Suprapubic skin (tissue), 4 donors: Measurements from ENCODE around the gene UGT1A7.

ENCODE experiments used
- EP300 ChIP-seq: sonication (generic); formaldehyde crosslinking; IDR thresholded peaks from one replicate; pipeline ENCODE4 v1.6.1; 2017; ENCODE audit warnings: antibody characterized with exemption
- POLR2A ChIP-seq, 2 donors: fragments of 450-650 bp; IDR thresholded peaks; one replicate each; pipeline ENCODE4 v1.6.1; 2017; ENCODE audit warnings: antibody characterized with exemption in 2 of 2, mild to moderate bottlenecking in 2 of 2, moderate library complexity in 2 of 2
- POLR2AphosphoS5 ChIP-seq, 3 donors: sonication (generic); formaldehyde crosslinking; IDR thresholded peaks; one replicate each; pipeline ENCODE4 v1.6.1; 2017; ENCODE audit warnings: antibody characterized with exemption in 3 of 3
- TF ChIP-seq, protein P1 (sequence below), 2 donors: fragments of 200-600 bp in 1 of 2; fragments of 450-650 bp in 1 of 2; sonication (generic) in 1 of 2; IDR thresholded peaks; one replicate each; pipeline ENCODE4 v1.5.1; 2016 to 2019; ENCODE audit warnings: antibody characterized with exemption in 2 of 2, mild to moderate bottlenecking in 1 of 2, moderate library complexity in 1 of 2

DNA sequence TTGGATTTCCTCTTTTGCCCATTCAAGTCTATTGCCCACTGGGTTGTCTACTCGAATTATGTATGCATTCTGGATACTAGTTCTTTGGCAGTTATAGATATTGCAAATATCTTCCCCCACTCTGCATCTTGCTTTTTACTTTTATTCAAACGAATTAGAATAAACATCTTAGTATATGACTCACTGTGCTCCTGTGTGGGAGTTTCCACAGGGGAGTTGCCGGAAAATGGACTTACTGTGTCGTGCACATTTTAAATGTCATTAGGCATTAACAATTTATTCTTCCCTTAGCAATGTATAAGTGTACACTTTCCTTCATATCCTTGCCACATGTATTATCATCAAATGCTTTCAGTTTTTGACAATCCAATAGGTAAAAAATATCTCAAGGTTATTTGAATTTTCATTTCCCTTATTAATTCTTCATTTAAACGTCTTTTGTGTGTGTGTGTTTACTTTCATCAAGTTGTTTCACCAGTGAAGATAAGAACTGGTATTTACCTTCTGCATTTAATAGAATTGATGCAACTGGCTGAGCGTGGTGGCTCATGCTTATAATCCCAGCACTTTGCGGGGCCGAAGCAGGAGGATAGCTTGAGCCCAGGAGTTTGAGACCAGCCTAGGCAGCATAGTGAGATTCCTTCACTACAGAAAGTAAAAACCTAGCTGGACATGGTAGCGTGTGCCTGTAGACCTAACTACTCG lies 26.4 kb downstream of the UGT1A7 start:
- TF ChIP-seq POLR2A (IDR thresholded peaks at IDR 0.05) (no peak), EP300 (no peak), POLR2AphosphoS5 (IDR thresholded peaks at IDR 0.05) (no peak)
- TF ChIP-seq, protein P1, sequence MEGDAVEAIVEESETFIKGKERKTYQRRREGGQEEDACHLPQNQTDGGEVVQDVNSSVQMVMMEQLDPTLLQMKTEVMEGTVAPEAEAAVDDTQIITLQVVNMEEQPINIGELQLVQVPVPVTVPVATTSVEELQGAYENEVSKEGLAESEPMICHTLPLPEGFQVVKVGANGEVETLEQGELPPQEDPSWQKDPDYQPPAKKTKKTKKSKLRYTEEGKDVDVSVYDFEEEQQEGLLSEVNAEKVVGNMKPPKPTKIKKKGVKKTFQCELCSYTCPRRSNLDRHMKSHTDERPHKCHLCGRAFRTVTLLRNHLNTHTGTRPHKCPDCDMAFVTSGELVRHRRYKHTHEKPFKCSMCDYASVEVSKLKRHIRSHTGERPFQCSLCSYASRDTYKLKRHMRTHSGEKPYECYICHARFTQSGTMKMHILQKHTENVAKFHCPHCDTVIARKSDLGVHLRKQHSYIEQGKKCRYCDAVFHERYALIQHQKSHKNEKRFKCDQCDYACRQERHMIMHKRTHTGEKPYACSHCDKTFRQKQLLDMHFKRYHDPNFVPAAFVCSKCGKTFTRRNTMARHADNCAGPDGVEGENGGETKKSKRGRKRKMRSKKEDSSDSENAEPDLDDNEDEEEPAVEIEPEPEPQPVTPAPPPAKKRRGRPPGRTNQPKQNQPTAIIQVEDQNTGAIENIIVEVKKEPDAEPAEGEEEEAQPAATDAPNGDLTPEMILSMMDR (IDR thresholded peaks at IDR 0.05), result no peak
